Esophagus muscularis mucosa (tissue), 4 donors: ENCODE results near the gene PPP3CA. TPM values are rescaled to one million over a fixed set of nuclear protein-coding genes. Genes with fewer than 3 reads are reported as not detected.

Source experiments
- DNase-seq: peaks from one replicate; pipeline ENCODE4 v3.0.0-alpha.2; 2017; ENCODE audit errors: extremely low spot score
- H3K27ac ChIP-seq, 4 donors: fragments of 200-600 bp; sonication (generic); replicated peaks in 1 of 4; 1 replicate in 3 of 4; 2 replicates in 1 of 4; pipeline ENCODE4 v1.5.1; 2016 to 2019; ENCODE audit warnings: mild to moderate bottlenecking in 1 of 4
- H3K27me3 ChIP-seq, 4 donors: fragments of 200-600 bp; sonication (generic); one replicate each; pipeline versions ENCODE4 v1.5.1 to v1.6.0; 2016 to 2019
- H3K36me3 ChIP-seq, 4 donors: fragments of 200-600 bp; sonication (generic); one replicate each; pipeline ENCODE4 v1.5.1; 2016 to 2019
- H3K4me1 ChIP-seq, 4 donors: fragments of 200-600 bp; sonication (generic); one replicate each; pipeline ENCODE4 v1.5.1; 2016 to 2019
- H3K4me3 ChIP-seq, 4 donors: fragments of 200-600 bp; sonication (generic); 1 replicate in 2 of 4; 2 replicates in 2 of 4; pipeline ENCODE4 v1.5.1; 2016 to 2019; ENCODE audit warnings: mild to moderate bottlenecking in 4 of 4, moderate library complexity in 1 of 4
- H3K9me3 ChIP-seq, 4 donors: fragments of 200-600 bp; sonication (generic); 1 replicate in 3 of 4; 2 replicates in 1 of 4; pipeline ENCODE4 v1.5.1; 2016 to 2019
- CTCF ChIP-seq, 3 experiments: fragments of 200-600 bp in 2 of 3; fragments of 450-650 bp in 1 of 3; sonication (generic) in 2 of 3; IDR thresholded peaks; one replicate each; pipeline ENCODE4 v1.5.1; 2017 to 2019; ENCODE audit warnings: antibody characterized with exemption in 3 of 3, mild to moderate bottlenecking in 2 of 3, moderate library complexity in 1 of 3
- EP300 ChIP-seq: sonication (generic); formaldehyde crosslinking; IDR thresholded peaks from one replicate; pipeline ENCODE4 v1.6.1; 2017; ENCODE audit warnings: antibody characterized with exemption
- POLR2A ChIP-seq: fragments of 450-650 bp; IDR thresholded peaks from one replicate; pipeline ENCODE4 v1.6.1; 2017; ENCODE audit warnings: antibody characterized with exemption, moderate library complexity, mild to moderate bottlenecking, low read depth
- POLR2AphosphoS5 ChIP-seq, 2 donors: sonication (generic); formaldehyde crosslinking; IDR thresholded peaks; one replicate each; pipeline ENCODE4 v1.6.1; 2017; ENCODE audit warnings: antibody characterized with exemption in 2 of 2
- WGBS: methylation state at CpG from one replicate; pipeline ENCODE4 v1.1.5; 2018; 5-methylcytosine and 5-hydroxymethylcytosine counted together
- intact Hi-C: fragments of 100-400 bp; cut with DNase I; formaldehyde crosslinking; loops from one replicate; pipeline ENCODE4 v1.15.1; 2023
- total RNA-seq, 4 donors: library from RNA; depleted of rRNA; stranded (reverse); fragments of >200 nt; gene quantifications; one replicate each; pipeline versions ENCODE4 v1.1.0 to v1.2.1, GENCODE V29; 2016

Gene PPP3CA
- total RNA-seq, 4 donors from 2014 or later, result 21.3 to 31.6 (median 23.3) TPM

- intact Hi-C loops, result no loop called here
- no peak overlapping the region for H3K27ac ChIP-seq
- TF ChIP-seq POLR2A (no peak), CTCF (IDR thresholded peaks at IDR 0.05) (no peak), EP300 (no peak), POLR2AphosphoS5 (IDR thresholded peaks at IDR 0.05) (no peak)
- H3K9me3 ChIP-seq, result no peaks in the 10 kb centered on the region
- 88% methylated on average over 3 of the region's 3 CpGs for WGBS
- no peaks in the 10 kb centered on the region for H3K27me3 ChIP-seq
- H3K36me3 ChIP-seq, result no peaks in the 10 kb centered on the region
- H3K4me1 ChIP-seq, result peaks cover 0 to 36% (median 22%) of the 10 kb centered on the region in 4 donors
- DNase-seq, result no peak
- no peak overlapping the region for H3K4me3 ChIP-seq
These were observed 188.8 kb downstream of the PPP3CA start for GRCh38 chr4:101158507-101158906.

GRCh38 chr4:101158134-101158482 is 189.2 kb downstream of the PPP3CA start:
- Histone ChIP-seq H3K4me1 (peaks cover 0 to 36% (median 22%) of the 10 kb centered on the region in 4 donors), H3K9me3 (no peaks in the 10 kb centered on the region), H3K27ac (no peak overlapping the region), H3K27me3 (no peaks in the 10 kb centered on the region), H3K36me3 (no peaks in the 10 kb centered on the region), H3K4me3 (no peak overlapping the region)
- no peak for DNase-seq
- 48% methylated on average over 3 of the region's 3 CpGs for WGBS
- intact Hi-C loops, result no loop called here
- no peak for TF ChIP-seq EP300
- TF ChIP-seq POLR2A, result no peak
- no peak for TF ChIP-seq POLR2AphosphoS5 (IDR thresholded peaks at IDR 0.05)
- no peak for TF ChIP-seq CTCF (IDR thresholded peaks at IDR 0.05)

DNA sequence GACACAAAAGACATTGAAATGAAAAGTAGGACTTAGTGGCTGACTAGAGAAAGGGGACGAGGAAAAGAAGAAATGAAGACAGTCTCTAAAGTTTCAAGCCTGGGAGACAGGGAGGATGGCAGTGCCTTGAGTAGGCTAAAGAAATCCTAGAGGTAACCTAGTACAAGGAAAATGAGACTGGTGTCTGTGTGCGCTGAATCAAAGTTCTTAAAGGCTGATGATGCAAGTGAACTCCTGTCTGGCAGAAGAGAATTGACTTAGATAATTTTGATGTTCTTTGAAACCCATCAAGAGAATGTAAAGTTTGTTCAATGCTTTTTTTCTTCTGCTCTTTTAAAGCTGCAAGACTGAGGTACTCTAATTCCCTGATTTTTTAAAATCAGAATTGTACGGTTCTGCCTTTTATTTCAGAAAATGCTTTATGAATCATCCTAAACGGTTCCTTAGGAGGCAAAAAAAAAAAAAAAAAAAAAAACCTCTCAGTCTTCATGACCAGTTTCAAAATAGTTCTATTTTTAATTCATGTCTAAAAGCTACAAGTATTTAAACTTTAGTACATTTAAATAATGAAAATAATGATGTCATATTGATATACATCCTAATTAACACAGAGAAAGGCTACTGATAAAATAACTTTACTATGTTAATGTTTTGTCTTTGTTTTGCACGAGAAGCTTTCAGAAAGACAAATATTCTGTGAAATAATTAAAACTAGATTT is 189.8 kb downstream of the PPP3CA start:
- Histone ChIP-seq H3K4me3 (no peak overlapping the region), H3K27me3 (no peaks in the 10 kb centered on the region), H3K9me3 (no peaks in the 10 kb centered on the region), H3K4me1 (peaks cover 0 to 36% (median 22%) of the 10 kb centered on the region in 4 donors), H3K36me3 (no peaks in the 10 kb centered on the region), H3K27ac (no peak overlapping the region)
- intact Hi-C loops, result no loop called here
- no peak for TF ChIP-seq CTCF (IDR thresholded peaks at IDR 0.05)
- 75% methylated on average over 5 of the region's 5 CpGs for WGBS
- DNase-seq, result no peak

DNA sequence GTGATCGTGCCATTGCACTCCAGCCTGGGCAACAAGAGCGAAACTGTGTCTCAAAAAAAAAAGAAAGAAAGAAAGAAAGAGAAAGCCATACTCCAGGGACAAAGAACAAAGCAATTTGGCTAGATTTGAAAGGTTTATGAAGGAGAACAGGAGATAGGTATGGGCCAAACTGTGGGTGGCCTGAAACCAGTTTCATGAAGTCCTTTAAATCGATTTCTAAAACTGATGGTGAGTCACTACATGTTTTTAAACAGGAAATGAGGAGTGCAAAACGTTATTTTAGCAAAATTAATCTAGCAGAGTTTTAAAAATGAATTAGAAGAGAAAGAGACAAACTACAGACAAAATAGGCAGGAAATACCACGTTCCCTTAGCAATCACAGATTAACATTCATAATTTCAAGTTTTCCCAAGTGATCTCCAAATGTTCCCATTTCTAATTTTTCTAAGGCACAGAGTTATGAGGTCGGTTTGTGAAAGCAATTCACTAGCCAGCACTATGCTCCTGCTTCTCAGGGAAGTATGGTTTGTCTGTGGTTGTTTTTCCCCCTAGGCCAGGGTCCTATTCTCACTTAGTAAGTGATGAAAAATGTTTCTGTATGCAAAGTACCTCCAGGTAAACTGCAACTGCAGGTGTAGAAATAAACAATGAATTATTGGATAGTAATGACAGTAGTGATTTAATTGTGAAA is 190.6 kb downstream of the PPP3CA start:
- WGBS, result 69% methylated on average over 6 of the region's 6 CpGs
- Histone ChIP-seq H3K9me3 (no peaks in the 10 kb centered on the region), H3K4me1 (peaks cover 0 to 36% (median 22%) of the 10 kb centered on the region in 4 donors), H3K27me3 (no peaks in the 10 kb centered on the region), H3K36me3 (no peaks in the 10 kb centered on the region), H3K27ac (no peak overlapping the region), H3K4me3 (no peak overlapping the region)
- no peak for DNase-seq
- intact Hi-C loops, result no loop called here
- TF ChIP-seq POLR2AphosphoS5 (IDR thresholded peaks at IDR 0.05) (no peak), CTCF (IDR thresholded peaks at IDR 0.05) (no peak), EP300 (no peak), POLR2A (no peak)
